Occipital lobe (tissue), 2 donors: ENCODE data around the gene EMX1. TPM values are rescaled to one million over a fixed set of nuclear protein-coding genes. Genes with fewer than 3 reads are reported as not detected.

ENCODE experiments used
- DNase-seq: peaks from one replicate; lab custom pipeline; 2025; lab: John Stamatoyannopoulos, UW
- total RNA-seq: library from RNA; depleted of rRNA; stranded (reverse); fragments of >200 nt; gene quantifications from one replicate; pipeline ENCODE4 v1.2.3, GENCODE V29; 2014

EMX1 gene
- total RNA-seq, 1 donor from 2014 or later, result 21.1 TPM

- no peak for DNase-seq
These were observed 39.6 kb downstream of the EMX1 start for GRCh38 chr2:72956936-72957335.

GRCh38 chr2:72958542-72959385, 41.4 kb downstream of the EMX1 start:
- no peak for DNase-seq

- no peak for DNase-seq
These were observed 42.2 kb downstream of the EMX1 start for GRCh38 chr2:72959554-72959953.

- no peak for DNase-seq
These were observed 43.0 kb downstream of the EMX1 start for GRCh38 chr2:72959995-72960981.

GRCh38 chr2:72961036-72961720, 43.9 kb downstream of the EMX1 start:
- DNase-seq, result no peak

- no peak for DNase-seq
These were observed 44.6 kb downstream of the EMX1 start for GRCh38 chr2:72961853-72962468.

GRCh38 chr2:72962911-72963310, 45.6 kb downstream of the EMX1 start:
- DNase-seq, result no peak

GRCh38 chr2:72963423-72964145, 46.3 kb downstream of the EMX1 start:
- no peak for DNase-seq

- no peak for DNase-seq
These were observed 46.8 kb downstream of the EMX1 start for GRCh38 chr2:72964146-72964525.

GRCh38 chr2:72965016-72965415, 47.7 kb downstream of the EMX1 start:
- no peak for DNase-seq

GRCh38 chr2:72965770-72966450, 48.6 kb downstream of the EMX1 start:
- no peak for DNase-seq

- no peak for DNase-seq
These were observed 51.0 kb downstream of the EMX1 start for GRCh38 chr2:72968286-72968685.

GRCh38 chr2:72969706-72970105, 52.4 kb downstream of the EMX1 start:
- DNase-seq, result no peak

- no peak for DNase-seq
These were observed 53.7 kb downstream of the EMX1 start for GRCh38 chr2:72971036-72971435.

GRCh38 chr2:72972352-72973136, 55.2 kb downstream of the EMX1 start:
- no peak for DNase-seq

- no peak for DNase-seq
These were observed 55.8 kb downstream of the EMX1 start for GRCh38 chr2:72973137-72973535.

GRCh38 chr2:72973566-72974435, 56.5 kb downstream of the EMX1 start:
- no peak for DNase-seq

GRCh38 chr2:72974436-72974754, 57.1 kb downstream of the EMX1 start:
- DNase-seq, result no peak
